IPS DF 19.7 (cell line): ENCODE measurements around the gene STPG4.
"Not testable (repeated sequence)": the region's sequence is repeated elsewhere in the genome, so short reads cannot be mapped to it uniquely, and the experiment has no call there.

Experiments
- DNase-seq: peaks from one replicate; pipeline ENCODE4 v3.0.0-alpha.2; 2013; ENCODE audit warnings: low read depth, low spot score

The STPG4 gene

GRCh38 chr2:47173986-47174732 lies 19.1 kb upstream of the STPG4 start:
- DNase-seq: no peak

GRCh38 chr2:47172922-47173695 lies 18.0 kb upstream of the STPG4 start:
- DNase-seq: no peak

- no peak for DNase-seq
Observed at GRCh38 chr2:47172156-47172921, 17.2 kb upstream of the STPG4 start.

GRCh38 chr2:47169784-47170183 lies 14.7 kb upstream of the STPG4 start:
- DNase-seq: no peak

- DNase-seq: not testable (repeated sequence)
Observed at GRCh38 chr2:47168895-47169294, 13.8 kb upstream of the STPG4 start.

- no peak for DNase-seq
Observed at GRCh38 chr2:47167149-47167548, 12.0 kb upstream of the STPG4 start.

GRCh38 chr2:47165001-47165555 lies 10.0 kb upstream of the STPG4 start:
- DNase-seq: no peak

GRCh38 chr2:47162780-47163179 lies 7.7 kb upstream of the STPG4 start:
- DNase-seq: no peak

GRCh38 chr2:47161475-47161874 lies 6.4 kb upstream of the STPG4 start:
- DNase-seq: no peak

- no peak for DNase-seq
Observed at GRCh38 chr2:47160660-47161059, 5.6 kb upstream of the STPG4 start.

- DNase-seq: no peak
Observed at GRCh38 chr2:47160211-47160610, 5.1 kb upstream of the STPG4 start.

- DNase-seq: no peak
Observed at GRCh38 chr2:47159627-47160026, 4.5 kb upstream of the STPG4 start.

GRCh38 chr2:47158576-47158975 lies 3.5 kb upstream of the STPG4 start:
- no peak for DNase-seq

GRCh38 chr2:47152803-47153202 lies 2.3 kb downstream of the STPG4 start:
- no peak for DNase-seq

- no peak for DNase-seq
Observed at GRCh38 chr2:47150175-47150574, 4.9 kb downstream of the STPG4 start.

GRCh38 chr2:47147021-47147420 lies 8.1 kb downstream of the STPG4 start:
- no peak for DNase-seq

GRCh38 chr2:47145466-47145865 lies 9.6 kb downstream of the STPG4 start:
- DNase-seq: no peak

GRCh38 chr2:47141520-47141919 lies 13.6 kb downstream of the STPG4 start:
- no peak for DNase-seq

GRCh38 chr2:47134386-47135090 lies 20.6 kb downstream of the STPG4 start:
- no peak for DNase-seq

GRCh38 chr2:47133046-47133445 lies 22.1 kb downstream of the STPG4 start:
- no peak for DNase-seq

GRCh38 chr2:47129191-47129706 lies 25.9 kb downstream of the STPG4 start:
- DNase-seq: no peak
